MV-4-11 (cell line): ENCODE measurements around the gene RGS8.
"Not testable (repeated sequence)": the region's sequence is repeated elsewhere in the genome, so short reads cannot be mapped to it uniquely, and the experiment has no call there.

Experiments used
- DNase-seq: peaks from one replicate; lab custom pipeline; 2025; lab: John Stamatoyannopoulos, UW

RGS8 gene

DNA sequence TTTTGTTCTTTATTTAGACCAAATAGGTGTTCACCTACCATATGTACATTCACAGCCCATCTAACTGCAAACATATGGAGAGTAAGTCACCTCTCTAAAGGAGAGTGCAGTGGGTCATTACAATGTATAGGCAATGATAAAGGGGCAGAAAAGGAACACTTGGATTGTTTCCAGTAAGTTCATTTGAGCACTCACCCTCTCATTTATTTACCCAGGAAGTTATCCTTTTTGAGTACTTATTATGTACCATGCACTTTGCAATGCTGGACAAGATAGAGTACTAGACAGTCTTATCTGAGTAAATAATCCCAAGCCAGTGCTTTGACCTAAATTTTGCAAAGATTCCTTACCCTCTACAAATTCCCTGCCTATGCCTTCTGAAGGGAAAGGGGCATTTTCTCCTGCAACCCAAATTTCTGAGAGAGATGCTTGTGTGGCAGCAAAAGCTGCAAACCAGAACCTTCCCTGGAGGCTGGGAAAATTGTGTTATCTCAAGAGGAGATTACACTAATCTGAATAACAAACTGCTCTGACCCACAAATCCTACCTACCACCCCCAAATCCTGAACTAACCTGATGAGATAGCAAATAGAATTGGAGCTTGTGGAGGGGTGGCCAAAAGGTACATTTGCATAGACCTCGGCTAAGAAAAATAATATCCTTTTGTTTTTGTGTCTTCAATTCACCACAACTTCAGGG, 18.6 kb upstream of the RGS8 start:
- no peak for DNase-seq

DNA sequence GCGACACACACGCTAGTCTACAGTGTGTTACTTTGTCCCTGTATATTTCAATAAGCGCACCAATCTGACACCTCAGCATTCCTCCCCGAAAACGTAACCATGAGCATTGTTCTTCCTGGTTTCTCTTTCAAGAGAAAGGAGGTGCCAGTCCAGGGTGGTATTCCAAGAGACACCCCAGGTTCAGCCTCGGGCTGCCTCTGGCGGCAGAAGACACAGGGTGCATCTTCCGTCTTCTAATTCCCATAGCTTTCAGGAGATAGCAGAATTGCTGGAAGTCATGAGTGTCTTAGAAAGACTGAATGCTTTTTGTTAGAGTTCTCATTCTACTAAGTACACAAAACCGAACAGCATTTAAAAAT, 15.9 kb upstream of the RGS8 start:
- no peak for DNase-seq

DNA sequence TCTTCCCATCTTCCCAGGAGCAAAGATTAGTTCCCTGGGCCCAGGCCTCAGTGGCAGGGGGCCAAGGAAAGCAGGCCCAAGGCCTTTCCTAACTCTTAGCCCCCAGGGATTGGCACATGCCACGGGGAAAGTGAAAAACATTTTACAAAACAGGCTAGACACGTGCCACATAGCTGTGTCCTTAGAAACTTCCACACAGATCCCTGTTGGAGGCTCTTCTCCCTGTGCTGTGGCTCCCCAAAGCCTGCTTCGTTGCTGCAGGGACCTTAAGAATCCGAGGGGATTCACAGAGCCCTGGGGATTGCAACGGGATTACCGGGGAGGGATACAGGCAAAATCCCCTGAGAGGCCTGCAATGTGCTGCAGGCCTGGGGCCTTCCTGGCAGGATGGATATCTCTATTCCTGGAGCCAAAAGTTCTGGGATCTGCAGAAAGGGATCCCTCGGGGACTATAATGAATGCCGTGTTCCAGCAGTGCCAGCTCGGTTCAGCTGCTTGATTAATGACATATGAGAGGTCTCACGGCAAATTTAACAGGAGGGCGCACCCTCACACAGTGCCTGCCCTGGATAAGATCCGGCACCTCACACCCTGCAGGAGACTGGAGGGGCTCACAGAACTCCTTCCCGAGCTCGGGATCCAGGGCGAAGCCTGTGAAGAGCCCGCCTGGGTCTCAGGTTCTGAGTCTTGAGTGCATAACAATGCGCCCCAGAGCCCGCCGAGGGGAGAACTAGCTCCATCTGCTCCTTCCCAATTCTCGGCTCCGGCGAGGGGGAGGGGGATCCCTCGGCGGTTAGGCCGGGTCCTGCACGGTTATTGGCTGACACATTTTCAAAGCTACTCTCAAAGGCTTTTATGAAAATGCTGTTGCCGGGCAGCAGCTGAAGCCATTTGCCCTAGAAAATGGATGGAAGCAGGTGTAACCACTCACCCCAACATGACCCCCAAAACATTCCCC, 15.3 kb upstream of the RGS8 start:
- no peak for DNase-seq

DNA sequence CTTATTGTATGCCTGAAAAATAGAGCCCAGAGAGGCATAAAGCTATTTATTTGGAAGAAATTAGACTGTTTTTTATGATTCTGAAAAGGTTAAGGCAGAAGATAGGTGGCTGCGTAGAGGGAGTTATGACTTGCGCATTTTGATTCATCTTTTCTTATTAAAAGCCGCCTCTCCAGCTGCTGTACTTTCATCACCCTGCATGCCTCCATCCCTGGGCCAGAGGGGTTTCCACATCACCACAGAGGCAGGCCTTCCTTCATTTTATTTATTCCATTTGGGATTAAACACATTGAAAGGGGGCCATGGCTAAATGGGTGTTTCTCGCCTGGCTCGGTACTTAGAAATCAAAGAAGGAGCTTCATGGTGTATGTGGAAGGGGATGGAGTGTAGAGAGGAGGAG, 14.6 kb upstream of the RGS8 start:
- no peak for DNase-seq

DNA sequence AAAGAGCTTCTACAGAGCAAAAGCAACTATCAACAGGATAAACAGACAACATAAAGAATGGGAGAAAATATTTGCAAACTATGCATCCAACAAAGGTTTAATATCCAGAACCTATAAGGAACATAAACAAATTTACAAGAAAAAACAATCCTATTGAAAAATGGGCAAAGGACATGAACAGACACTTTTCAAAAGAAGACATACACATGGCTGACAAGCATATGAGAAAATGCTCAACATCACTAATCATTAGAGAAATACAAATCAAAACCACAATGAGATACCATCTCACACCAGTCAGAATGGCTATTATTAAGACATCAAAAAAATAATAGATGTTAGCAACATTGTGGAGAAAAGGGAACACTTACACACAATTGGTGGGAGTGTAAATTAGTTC, 8.8 kb upstream of the RGS8 start:
- not testable (repeated sequence) for DNase-seq

DNA sequence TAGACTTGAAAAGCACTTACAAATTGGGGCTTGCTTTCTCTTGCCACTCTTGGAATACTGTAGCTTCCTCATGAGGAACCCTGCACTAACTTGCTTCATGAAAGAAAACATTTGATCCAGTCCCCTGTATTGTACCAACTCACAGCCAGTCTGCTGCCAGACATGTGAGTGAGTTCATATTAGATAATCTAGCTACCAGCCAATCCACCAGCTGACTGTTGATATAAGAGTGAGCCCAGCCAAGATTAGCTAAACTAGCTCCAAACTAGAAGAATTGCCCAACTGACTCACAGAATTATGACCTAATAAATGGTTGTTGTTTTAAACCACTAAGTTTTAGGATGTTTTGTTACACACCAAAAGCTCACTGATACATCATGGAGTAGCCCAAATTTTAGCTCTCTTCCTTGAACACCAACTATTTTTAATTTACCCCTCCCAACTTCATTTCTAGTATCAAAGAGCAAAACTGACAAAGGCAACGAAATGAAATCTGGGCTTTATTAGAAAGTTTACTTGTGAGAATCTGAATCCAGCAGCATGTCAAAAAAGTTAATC, 6.6 kb upstream of the RGS8 start:
- no peak for DNase-seq

DNA sequence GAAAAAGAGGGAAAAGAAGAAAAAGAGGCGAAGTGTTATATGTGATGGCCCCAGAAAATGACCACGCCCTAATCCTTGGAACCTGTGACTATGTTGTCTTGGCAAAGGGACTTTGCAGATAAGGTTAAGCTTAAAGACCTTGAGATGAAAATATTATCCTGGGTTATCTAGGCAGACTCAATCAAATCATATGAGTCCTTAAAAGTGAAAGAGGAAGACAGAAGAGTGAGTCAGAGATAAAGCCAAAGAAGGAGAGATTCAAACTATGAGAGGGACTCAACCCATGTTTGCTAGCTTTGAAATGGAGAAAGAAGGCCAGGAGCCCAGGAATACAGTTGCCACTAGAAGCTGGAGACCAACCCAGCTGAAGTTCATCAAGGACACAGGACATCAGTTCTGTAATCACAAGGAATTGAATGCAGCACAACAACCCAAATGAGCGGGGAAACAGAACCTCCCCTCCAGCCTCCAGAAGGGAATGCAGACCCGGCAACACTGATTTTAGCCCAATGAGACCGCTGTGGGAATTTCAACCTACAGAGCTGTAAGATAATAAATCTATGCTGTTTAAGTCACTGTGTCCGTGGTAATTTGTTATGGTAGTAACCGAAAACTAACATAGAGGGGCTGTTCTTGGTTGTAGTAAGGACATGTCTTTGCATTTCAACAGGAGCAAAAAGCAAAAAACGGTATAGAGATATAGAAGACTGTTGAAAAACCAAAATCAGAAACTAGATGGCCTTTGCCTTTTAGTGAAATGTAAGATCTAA, 4.2 kb upstream of the RGS8 start:
- DNase-seq: peak; percentile 27

DNA sequence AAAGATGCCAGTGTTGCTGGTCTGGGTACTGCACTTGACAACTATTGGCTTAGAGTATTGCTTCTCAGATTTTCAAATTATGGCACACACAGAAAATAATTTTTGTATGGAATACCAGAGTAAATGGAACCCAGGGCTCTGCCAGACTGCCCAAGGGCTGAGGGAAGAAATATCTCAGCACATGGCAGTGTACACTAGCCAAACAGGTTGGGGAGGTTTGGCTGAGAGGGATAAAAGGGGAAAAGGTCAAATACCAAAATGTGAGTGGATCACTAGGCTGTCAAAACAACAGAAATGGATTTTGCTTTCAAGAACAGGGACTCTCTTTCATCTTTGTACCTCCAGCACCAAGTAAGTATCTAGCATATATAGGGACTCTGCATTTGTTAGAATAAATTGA, 3.0 kb upstream of the RGS8 start:
- DNase-seq: no peak

DNA sequence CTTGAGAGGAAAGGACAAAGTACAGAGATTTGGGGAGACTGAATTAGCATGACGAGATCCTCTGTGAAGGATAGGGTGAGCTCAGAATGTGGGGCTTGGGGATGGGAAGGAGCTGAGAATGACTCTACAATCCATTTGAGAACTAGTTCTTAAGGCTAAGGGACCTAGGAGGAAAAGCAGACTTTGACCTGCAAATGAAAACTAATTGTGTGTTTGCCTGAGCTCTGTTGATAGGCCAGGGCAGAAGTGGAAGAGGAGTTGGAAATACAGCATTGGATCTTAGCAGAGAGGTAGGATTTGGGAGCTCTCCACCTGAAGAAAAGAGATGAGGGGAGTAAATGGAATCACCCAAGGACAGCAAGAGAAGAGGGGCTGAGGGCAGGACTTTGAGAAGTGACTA, 2.1 kb upstream of the RGS8 start:
- DNase-seq: no peak

DNA sequence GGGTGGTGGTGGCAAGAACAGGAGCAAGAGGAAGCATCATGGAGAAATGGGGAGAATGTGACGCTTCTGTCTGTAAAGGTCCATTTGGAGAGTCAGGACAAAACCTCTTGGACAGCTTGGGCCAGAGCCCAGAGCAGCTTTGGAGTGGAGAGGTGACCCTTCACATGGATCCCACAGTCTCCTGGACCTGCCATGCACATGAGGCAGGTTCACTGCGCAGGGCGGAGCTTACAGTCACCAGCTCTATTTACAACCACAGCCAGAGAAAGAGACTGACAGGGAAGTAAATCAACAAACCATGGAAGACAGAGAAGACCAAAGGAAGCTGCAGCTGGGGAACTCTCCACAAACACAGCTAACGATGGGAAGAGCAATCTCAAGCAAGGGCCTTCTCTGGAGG, 828 bp upstream of the RGS8 start:
- no peak for DNase-seq

DNA sequence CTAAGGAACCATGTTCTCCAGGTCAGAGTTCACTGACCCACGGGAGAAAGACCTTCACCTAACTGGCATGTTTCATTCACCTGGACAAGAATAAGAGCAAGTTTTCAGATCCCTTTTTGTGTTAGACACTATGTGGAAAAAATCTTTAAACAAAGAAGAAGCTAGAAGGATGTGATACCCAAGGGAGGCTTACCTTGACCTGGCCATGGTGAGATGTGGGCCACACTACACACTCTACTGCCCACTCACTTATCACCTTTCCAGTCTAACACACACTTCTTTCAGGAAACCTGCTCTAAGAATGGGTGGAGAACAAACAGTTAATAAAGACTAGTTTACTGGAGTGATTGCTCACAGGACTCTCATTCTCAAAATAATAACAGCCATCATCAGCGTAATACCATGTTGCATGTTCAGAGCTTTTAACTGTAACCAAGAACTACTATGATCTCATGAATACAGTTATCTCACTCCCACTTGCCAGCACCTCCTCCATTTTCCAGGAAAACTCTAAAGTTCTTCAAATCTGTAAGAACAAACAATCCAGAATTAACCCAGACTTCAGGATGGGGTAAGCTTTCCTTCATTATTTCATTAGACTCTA, 1.4 kb downstream of the RGS8 start:
- no peak for DNase-seq

DNA sequence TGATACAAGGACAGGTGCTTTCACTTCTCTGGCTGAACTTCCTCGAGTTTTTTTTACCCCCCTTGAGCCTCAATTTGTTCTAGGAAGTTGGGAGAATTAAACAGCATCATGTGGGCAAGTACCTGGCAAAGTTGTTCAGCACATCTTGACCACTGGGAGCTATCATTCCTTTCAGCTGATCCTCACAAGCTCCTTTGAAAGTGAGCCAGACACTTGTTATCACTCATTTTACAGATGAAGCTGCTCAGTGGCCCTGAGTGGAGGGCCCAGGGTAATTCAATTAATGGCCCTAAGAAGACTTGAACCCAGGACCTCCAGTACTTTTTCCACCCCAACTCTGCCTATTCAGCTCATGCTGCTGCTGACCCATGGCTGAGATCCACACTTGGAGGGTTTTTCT, 2.0 kb downstream of the RGS8 start:
- DNase-seq: no peak

DNA sequence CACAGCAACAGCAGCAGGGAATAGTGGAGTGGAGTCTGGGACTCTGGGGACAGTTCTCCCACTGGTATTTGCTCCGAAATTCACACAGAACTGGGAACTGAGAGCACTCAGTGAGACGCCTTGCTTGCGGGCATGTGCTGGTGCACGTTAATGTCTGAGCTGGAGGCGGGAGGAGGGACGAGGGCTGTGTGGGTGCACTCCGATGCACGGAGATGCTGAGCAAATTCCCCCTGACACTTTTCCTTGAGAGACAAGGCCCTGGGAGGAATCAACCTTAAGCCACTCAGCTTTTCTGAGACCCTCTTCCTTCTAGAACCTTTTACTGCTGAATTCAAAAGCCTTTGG, 2.8 kb downstream of the RGS8 start:
- no peak for DNase-seq

DNA sequence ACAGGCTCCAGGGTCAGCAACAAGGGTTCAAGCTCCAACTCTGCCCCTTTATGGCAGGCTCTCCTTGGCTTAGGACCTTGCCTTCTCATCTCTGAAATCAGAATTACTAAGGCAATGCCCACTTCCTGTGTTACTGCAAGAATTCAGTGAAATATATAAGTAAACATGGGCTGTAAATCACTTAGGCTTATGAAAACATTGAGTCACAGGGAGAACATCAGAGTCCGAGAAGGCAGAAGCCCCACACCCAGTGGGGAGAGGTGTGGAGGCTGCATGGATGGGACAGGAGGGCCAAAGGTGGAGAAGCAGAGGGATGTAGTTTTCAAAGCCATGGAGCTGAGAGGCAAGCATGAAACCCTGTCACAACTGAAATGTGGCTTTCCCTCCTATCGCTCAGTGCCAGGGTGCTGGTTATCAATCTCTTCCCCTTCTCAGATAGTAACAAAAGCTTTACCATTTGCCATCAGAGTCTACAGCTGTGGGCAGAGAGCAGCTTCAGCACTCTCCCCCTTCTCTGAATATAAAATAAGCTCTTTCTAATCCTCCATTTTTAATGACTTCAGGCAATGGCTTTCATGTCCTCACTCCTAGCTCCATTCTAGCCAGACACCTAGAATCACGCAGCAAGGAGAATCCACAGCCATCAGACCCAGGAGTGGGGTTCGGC, 3.4 kb downstream of the RGS8 start:
- DNase-seq: peak; percentile 18

DNA sequence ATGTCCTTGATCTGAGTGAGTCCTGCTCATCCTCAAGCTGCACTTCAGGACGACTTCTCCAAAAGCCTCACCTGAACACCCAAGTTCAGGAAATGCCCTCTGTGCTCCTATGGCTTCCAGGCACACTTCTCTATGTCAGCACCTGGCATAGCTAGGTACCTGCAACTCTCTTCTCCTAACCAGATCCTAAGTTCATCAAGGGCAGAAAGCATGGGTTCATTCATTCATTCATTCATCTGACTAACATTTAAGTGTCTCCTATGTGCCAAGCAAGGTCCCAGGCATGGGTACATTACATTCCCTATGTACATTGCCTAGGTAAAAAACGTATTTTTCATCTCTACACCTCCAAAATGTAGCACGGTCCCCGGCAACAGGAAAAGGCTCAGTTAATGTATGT, 4.0 kb downstream of the RGS8 start:
- no peak for DNase-seq

DNA sequence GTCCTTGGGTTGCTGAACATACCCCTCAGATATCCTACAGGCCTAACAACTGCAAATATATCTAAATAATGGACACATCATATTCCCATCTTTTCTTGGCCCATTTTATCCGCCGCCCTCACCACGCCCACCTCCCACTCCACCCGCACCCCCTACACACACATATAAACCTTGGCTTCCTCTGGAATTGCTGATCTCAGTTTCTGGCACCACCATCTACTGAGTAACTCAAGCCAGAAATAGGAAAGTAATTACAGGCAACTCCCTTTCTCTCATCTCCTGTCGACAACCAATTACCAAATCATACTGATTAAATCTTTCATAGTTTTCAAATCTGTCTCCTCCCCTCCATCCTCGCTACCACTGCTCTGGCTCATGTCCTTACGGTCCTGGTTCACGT, 4.7 kb downstream of the RGS8 start:
- no peak for DNase-seq

DNA sequence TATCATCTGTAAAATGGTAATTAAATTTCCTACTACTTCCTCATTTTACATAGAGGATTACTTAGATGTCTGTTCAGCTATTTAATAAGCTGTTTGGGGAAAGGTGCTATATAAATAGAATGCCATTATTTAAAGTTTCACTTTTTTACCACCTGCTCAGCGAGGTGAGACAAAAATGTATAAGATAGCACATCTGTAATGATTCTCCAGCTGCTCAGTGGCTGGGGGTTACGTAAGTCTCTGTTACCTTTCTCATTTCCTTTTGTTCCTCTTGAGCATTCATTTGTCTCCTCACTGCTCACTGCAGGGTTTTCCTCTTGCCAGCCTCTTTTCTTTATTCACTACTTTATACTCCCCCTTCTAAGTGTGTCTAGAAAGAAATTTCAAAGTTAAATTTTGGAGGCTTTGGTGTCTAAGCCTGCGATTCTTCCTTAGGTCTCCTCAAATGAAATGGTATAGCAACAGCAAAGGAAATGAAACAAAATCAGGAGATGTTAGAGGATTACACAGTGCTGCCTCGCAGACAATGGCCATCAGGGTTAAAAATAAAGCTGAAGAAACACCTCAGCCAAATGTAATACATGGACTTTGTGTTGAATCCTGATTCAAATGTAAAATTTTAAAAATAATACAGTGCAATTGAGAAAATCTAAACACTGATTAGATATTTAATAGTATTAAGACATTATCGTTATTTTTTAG, 6.8 kb downstream of the RGS8 start:
- no peak for DNase-seq

DNA sequence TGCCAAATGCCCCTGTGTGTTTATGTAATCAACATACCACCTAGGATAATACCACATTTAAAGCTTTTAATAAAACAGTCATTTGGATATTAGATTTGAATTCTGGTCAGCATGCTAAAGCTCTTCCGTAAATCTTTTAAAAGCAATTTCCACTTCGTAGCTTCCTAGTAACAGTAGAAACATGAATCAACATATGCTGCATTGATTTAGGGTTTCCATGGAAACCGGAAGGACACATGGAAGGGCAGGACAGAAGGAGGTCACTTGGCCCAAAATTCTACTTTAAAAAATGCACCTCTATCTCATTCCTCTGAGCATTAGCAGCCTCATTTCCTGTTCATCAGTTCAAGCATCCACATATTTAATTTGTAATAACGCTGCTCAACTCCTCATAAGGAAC, 8.1 kb downstream of the RGS8 start:
- DNase-seq: no peak

DNA sequence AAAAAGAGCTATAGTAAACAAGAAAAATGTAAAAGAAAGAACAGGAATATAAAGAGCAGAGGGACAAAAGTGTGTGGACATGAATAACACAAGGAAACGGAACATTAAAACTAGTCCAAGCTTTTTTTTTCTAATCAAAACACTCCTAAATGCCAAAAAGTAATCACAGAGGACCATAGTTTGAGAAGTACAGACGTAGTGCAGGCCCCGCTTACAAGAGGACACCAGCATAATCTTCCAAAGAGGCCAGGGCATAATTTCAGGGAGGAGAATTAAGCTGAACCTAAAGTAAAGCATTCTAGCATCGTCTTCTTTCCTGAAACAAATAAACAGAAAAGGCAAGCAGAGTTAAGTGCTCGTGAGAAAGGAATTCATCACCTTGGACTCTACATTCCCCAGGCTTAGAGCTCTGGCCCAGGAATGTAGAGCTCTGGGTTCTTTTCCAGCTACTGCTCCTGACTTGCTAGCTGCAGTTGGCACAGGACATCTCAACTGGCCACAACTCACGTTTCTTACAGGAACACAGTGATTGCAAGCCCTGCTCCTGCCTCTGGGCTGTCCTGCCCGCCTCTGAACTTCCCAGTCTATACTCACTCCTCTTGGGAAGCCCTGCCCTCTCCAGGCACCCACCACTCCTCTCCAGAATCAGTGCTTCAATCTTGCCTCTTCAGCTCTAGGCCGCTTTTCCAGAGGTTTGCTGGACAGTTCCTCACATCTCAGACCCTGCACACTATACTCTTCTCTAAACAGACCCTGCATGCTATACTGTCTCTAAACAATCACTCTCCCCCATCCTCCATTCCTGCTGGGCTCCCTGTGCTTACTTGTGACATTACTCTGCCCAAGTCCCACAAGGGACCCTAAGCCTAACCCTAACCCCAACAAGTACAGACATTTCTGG, 9.8 kb downstream of the RGS8 start:
- no peak for DNase-seq

DNA sequence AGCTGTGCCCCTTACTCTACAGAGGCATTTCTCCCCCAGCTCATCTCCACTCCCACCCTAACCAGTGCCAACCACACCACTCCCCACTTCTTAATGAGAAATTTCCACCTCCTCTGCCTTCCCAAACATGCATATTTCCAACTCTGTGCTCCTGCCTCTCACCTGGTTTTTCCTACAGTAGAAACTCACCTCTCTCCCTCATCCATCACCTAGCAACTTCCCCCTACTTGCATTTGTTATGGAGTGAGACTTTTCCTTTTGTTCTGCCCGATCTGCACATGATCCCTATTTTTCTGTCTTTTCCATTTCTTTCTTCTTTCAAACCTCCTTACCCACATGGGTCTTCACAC, 11.9 kb downstream of the RGS8 start:
- DNase-seq: no peak
